ENCODE results near the gene ERC1. TPM values are rescaled to one million over a fixed set of nuclear protein-coding genes. Genes with fewer than 3 reads are reported as not detected.

ERC1 gene
- total and polyA plus RNA-seq, 2 of the 4 experiments (the other 2 are of a cell fraction) = 11.6 to 25.6 TPM

- dilution Hi-C loops (cut with HindIII; ENCODE audit: low sequenced_read_pairs, unreplicated experiment) = no loop called here
- ChIA-PET CTCF (interaction anchor here (0.6 to 1.2 kb wide), 2 partner anchors 340 to 402 kb away, joined by 3 to 4 read pairs; no protein-coding TSS in a partner anchor), POLR2A (ENCODE audit: unreplicated experiment) (interaction anchor here (0.5 to 1.0 kb wide), 2 partner anchors 21 to 46 kb away, joined by 3 to 4 read pairs; no protein-coding TSS in a partner anchor)
- Histone ChIP-seq H3K14ac (replicated peaks; ENCODE audit: low read depth, low read length) (peak overlapping the region; percentile 35; the same call in 1 of the 2 replicates), H3K9ac (ENCODE audit: low read depth, low read length) (no peak overlapping the region), H3K4me3 (ENCODE audit: insufficient read depth, low read depth, low read length) (no peak overlapping the region), H2AK9ac (replicated peaks; ENCODE audit: low read depth, low read length, poor library complexity) (peak overlapping the region; percentile 8), H3K4me2 (ENCODE audit: low read depth, low read length) (peak overlapping the region; percentile 32), H3K27ac (ENCODE audit: insufficient read depth, low read length) (no peak overlapping the region), H3K36me3 (ENCODE audit: control insufficient read depth, insufficient read depth, low read length) (no peaks in the 10 kb centered on the region), H3K27me3 (ENCODE audit: control insufficient read depth, insufficient read depth, low read length) (no peaks in the 10 kb centered on the region), H3K18ac (ENCODE audit: low read depth, low read length) (peak overlapping the region; percentile 22; the same call in 1 of the 2 replicates), H4K5ac (ENCODE audit: low read depth, low read length) (no peak overlapping the region), H2BK15ac (ENCODE audit: low read depth, low read length) (peak overlapping the region; percentile 20; the same call in 2 of the 3 replicates), H3K4ac (ENCODE audit: low read depth, low read length) (peak overlapping the region; percentile 54), H2AFZ (replicated peaks; ENCODE audit: low read length, poor library complexity) (peak overlapping the region; percentile 17), H3K79me1 (ENCODE audit: low read depth in 1 of 2, low read length in 2 of 2) (0 out of 4 replicates have a peak, but pooled peaks cover 0 to 5% of the 10 kb centered on the region in 2 experiments), H2BK20ac (ENCODE audit: low read depth, low read length) (peak overlapping the region; percentile 64), H3K9me1 (ENCODE audit: insufficient read depth, low read length) (peaks cover 8% of the 10 kb centered on the region), H3K23ac (ENCODE audit: low read depth, low read length) (peak overlapping the region; percentile 66), H4K8ac (ENCODE audit: low read depth in 2 of 2, low read length in 2 of 2) (peak overlapping the region in 1 of 2 experiments; percentile 62; a peak in 1 of 4 replicates), H3K4me1 (ENCODE audit: control insufficient read depth, insufficient read depth, low read length) (peaks cover 16% of the 10 kb centered on the region), H4K20me1 (ENCODE audit: insufficient read depth, low read length) (no peaks in the 10 kb centered on the region), H2AK5ac (ENCODE audit: low read depth, low read length) (peak overlapping the region; percentile 16), H3K56ac (ENCODE audit: extremely low read depth, insufficient read depth, low read length) (peak overlapping the region; percentile 4; the same call in 1 of the 2 replicates), H2BK120ac (ENCODE audit: low read depth, low read length) (peak overlapping the region; percentile 78), H4K91ac (ENCODE audit: insufficient read depth, low read depth, low read length) (peak overlapping the region; percentile 47), H2BK5ac (ENCODE audit: low read depth, low read length, poor library complexity, severe bottlenecking) (peak overlapping the region; percentile 8), H3K9me3 (ENCODE audit: control insufficient read depth, insufficient read depth, low read length) (no peaks in the 10 kb centered on the region)
- no CpG with 5 or more reads among the region's 5 CpGs for WGBS, 2 experiments (ENCODE audit: extremely low coverage in 2 of 2, insufficient read length in 1 of 2)
- DNase-seq (no peak), ATAC-seq (ENCODE audit: low read depth) (peak; percentile 25)
- TF ChIP-seq BHLHE40 (IDR thresholded peaks at IDR 0.05; ENCODE audit: low read depth, low read length) (no peak), RAD21 (IDR thresholded peaks at IDR 0.05; ENCODE audit: low read length) (no peak), ELK1 (IDR thresholded peaks at IDR 0.05; ENCODE audit: borderline replicate concordance, low read depth, low read length) (no peak), SMC3 (IDR thresholded peaks at IDR 0.05; ENCODE audit: low read depth, low read length) (no peak), MAFK (IDR thresholded peaks at IDR 0.05; ENCODE audit: low read depth, low read length) (no peak)
- no TSS peak for BruUV-seq (replicated peaks)
- intact Hi-C loops (cut with micrococcal nuclease) = no loop called here
- in situ Hi-C loops (cut with MboI; ENCODE audit: low sequenced_read_pairs) = no loop called here
These were observed 528.6 kb downstream of the ERC1 start for GRCh38 chr12:1519642-1520041.
